Measurements from ENCODE around the gene TMEM190.
"Not testable (repeated sequence)": the region's sequence is repeated elsewhere in the genome, so short reads cannot be mapped to it uniquely, and the experiment has no call there.

TMEM190 gene

DNA sequence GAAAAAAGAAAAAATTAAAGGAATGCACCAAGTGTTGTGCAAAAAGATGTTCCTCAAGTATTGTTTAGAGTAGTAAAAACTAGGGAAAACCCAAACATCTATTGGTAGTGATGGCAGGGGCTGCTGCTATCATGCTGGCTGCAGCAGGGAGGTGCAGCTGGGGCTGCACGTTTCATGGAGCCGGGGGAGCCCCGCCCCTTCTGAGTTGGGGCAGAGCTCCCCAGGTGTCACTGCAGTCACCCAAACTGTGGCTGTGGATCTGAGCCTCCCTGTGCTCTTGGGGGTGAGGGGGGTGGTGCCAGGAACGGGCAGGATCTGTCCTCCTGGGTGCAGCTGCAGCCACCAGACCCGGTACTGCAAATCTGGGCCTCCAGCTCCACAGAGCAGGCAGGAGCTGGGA lies 42.5 kb downstream of the TMEM190 start:
- no peak for FAIRE-seq
- DNase-seq (ENCODE audit: low spot score): no peak

- no peak for FAIRE-seq
- no peak for DNase-seq (ENCODE audit: low spot score)
Observed at GRCh38 chr19:55419624-55420236, 43.1 kb downstream of the TMEM190 start.

- DNase-seq (ENCODE audit: low spot score): not testable (repeated sequence)
- FAIRE-seq: peak; percentile 30
Observed at GRCh38 chr19:55421281-55421680, 44.7 kb downstream of the TMEM190 start.

DNA sequence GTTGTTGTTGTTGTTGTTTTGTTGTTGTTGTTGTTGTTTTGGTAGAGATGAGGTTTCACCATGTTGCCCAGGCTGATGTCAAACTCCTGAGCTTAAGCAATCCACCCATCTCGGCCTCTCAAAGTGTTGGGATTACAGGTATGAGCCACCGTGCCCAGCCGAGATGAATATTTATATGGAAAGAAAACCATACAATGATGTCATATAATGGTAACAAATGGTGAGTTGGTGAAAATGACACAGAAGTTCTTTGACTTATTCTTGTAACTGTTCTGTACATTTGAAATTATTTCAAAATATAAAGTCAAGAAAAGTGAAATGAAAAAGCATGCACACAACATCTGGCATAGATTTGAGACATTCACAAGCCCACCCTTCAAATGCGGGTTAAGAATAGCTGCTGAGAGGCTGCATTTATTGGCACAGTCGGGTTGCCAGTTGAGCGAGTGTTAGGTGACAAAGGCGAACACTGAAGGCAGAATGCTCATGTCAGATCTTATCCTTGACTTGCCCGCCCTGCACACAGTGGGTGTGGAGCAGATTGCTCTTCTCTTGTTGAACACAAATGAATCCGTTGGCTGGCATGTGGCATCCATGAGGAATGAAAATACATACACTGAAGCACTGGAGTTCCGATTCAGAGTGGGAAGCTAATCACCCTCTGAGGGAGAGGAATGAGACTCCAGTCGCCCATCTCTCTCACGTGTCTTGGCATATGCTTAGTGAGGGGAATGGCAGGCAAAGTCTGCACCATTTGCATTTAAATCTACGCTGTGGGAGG lies 46.8 kb downstream of the TMEM190 start:
- DNase-seq (ENCODE audit: low spot score) (no peak), FAIRE-seq (no peak)

- FAIRE-seq (no peak), DNase-seq (ENCODE audit: low spot score) (no peak)
Observed at GRCh38 chr19:55424518-55424917, 47.9 kb downstream of the TMEM190 start.

DNA sequence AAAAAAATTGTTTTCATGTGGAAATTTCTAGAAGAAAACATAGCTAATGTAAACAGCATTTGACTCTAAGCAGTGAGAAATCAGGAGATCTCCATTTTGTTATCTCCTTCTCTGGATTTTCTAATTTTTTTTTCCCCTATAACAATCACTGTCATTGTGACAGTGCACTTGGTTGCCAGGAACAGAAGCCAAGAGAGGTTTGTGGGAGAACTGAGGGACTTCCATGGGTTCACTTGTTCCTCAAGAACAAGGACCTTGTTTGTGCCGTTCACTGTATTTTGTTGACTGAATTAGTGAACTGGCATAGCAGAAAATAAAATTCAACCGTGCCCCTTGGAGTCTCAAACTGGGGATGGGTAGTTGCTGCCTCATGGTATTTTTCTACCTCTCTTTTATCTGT lies 49.4 kb downstream of the TMEM190 start:
- DNase-seq (ENCODE audit: low spot score): no peak
- FAIRE-seq: no peak

Measured in urothelium cell line (cell line).